Measurements from ENCODE around the gene UTS2R. TPM values are rescaled to one million over a fixed set of nuclear protein-coding genes. Genes with fewer than 3 reads are reported as not detected.

Gene UTS2R
- polyA plus RNA-seq, 1 of the 3 experiments (the other 2 are of a cell fraction): not detected

GRCh38 chr17:82399041-82399441 lies 27.5 kb downstream of the UTS2R start (continued):
- TF ChIP-seq REST (IDR thresholded peaks at IDR 0.05; ENCODE audit: low read depth, low read length) (peak; percentile 31; the same call in 1 of the 2 replicates), CHD2 (IDR thresholded peaks at IDR 0.05; ENCODE audit: low read length, partially characterized antibody) (peak; percentile 87), RAD21 (IDR thresholded peaks at IDR 0.05; ENCODE audit: low read length) (no peak), RCOR1 (IDR thresholded peaks at IDR 0.05; ENCODE audit: low read length) (peak; percentile 87)

- Histone ChIP-seq H3F3A (replicated peaks; ENCODE audit: insufficient read depth) (peaks cover 11% of the 10 kb centered on the region), H2AFZ (ENCODE audit: low read depth) (no peak overlapping the region), H3K4me3 (ENCODE audit: low read depth in 2 of 2, low read length in 1 of 2) (no peak overlapping the region), H3K9me3 (no peaks in the 10 kb centered on the region), H4K20me1 (ENCODE audit: insufficient read depth) (no peaks in the 10 kb centered on the region), H3K4me2 (peak overlapping the region; percentile 4; the same call in 1 of the 2 replicates), H3K4me1 (ENCODE audit: control insufficient read depth in 1 of 2, insufficient read depth in 2 of 2, low read depth in 1 of 2, low read length in 1 of 2) (peaks cover 9 to 35% of the 10 kb centered on the region in 2 experiments; a peak in 3 of 4 replicates), H3K79me2 (ENCODE audit: insufficient read depth) (no peaks in the 10 kb centered on the region), H3K9ac (no peak overlapping the region), H3K36me3 (replicated peaks in 1 of 2; ENCODE audit: control insufficient read depth in 1 of 2, insufficient read depth in 2 of 2, low read length in 1 of 2) (peaks cover 2 to 5% of the 10 kb centered on the region in 2 experiments), H3K27ac (ENCODE audit: low read depth in 2 of 2, low read length in 1 of 2) (peak overlapping the region; percentile 11 to 84; a peak in 3 of 4 replicates), H3K27me3 (ENCODE audit: insufficient read depth) (no peaks in the 10 kb centered on the region), H3K9me2 (no peaks in the 10 kb centered on the region)
- peak; percentile 88 for DNase-seq
- TF ChIP-seq JUND (IDR thresholded peaks at IDR 0.05) (no peak), MEF2A (IDR thresholded peaks at IDR 0.05; ENCODE audit: borderline replicate concordance, low read depth) (no peak), IRF3 (IDR thresholded peaks at IDR 0.05; ENCODE audit: low read depth, low read length) (no peak), CHD2 (IDR thresholded peaks at IDR 0.05; ENCODE audit: low read length, partially characterized antibody) (no peak), TAF1 (IDR thresholded peaks at IDR 0.05; ENCODE audit: borderline replicate concordance, low read depth, low read length) (no peak), SIN3A (IDR thresholded peaks at IDR 0.05; ENCODE audit: borderline replicate concordance, low read depth, low read length) (no peak), FOXM1 (IDR thresholded peaks at IDR 0.05; ENCODE audit: low read depth) (no peak), GATA2 (CRISPR knock-in tag; IDR thresholded peaks at IDR 0.05) (no peak), USF2 (IDR thresholded peaks at IDR 0.05; ENCODE audit: borderline replicate concordance, low read depth, low read length) (no peak), ZBTB33 (IDR thresholded peaks at IDR 0.05; ENCODE audit: borderline replicate concordance, low read depth) (no peak), USF1 (IDR thresholded peaks at IDR 0.05; ENCODE audit: borderline replicate concordance, low read depth) (no peak)
- ChIA-PET CTCF (interaction anchor here (0.9 to 5.5 kb wide), 20 partner anchors 8 to 163 kb away, joined by 3 to 45 read pairs (median 5); partner anchors contain the start of gene UTS2R), POLR2A (interaction anchor here (0.7 to 1.2 kb wide), 3 partner anchors 14 to 117 kb away, joined by 3 to 4 read pairs (median 4); no protein-coding TSS in a partner anchor)
- 72% methylated on average over 16 of the region's 18 CpGs for whole genome bisulfite sequencing (ENCODE audit: low lambda C conversion rate)
Observed at GRCh38 chr17:82399601-82400101, 28.1 kb downstream of the UTS2R start.
